ENCODE measurements around the gene MBNL2. TPM values are rescaled to one million over a fixed set of nuclear protein-coding genes. Genes with fewer than 3 reads are reported as not detected.

The MBNL2 gene
- total and polyA plus RNA-seq, 2 experiments from 2014 or later: 27.4 to 97.9 TPM

DNA sequence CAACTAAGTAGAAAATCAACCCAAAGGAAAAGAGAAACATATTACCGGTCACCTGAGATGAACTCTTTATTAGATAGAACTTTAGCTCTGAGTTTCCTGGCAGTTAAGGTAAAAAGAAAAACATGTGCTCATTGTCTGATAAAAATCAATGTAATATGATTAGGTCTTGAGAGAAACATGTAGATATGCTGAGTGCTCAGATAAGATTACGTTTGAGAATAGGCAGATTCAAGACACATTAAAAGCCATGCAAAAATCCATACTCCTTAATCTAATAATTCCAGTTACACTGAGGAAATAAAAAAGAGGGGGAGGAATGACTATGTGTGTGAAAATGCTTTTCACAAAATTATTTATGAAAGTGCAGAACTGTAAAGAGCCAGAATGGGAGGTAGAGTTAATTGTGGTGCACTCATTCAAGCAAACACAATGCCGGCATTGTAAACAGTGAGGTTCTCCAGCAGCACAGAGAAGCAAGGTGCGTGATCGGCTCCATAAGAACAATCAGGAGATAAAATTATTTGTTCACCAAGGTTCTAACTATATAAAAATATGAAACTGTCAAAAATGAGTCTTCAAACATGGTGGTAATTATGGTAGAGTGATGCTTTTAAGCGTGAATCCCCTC is 88.8 kb downstream of the MBNL2 start:
- Histone ChIP-seq H3K4me3 (no peak overlapping the region), H3K27ac (no peak overlapping the region), H3K4me2 (no peak overlapping the region), H3K4me1 (ENCODE audit: insufficient read depth) (peaks cover 28% of the 10 kb centered on the region), H3K9me3 (ENCODE audit: low read depth) (no peaks in the 10 kb centered on the region), H3K27me3 (no peaks in the 10 kb centered on the region), H4K20me1 (ENCODE audit: insufficient read depth, poor library complexity, severe bottlenecking) (no peaks in the 10 kb centered on the region), H3K9me2 (replicated peaks; ENCODE audit: insufficient read depth) (no peaks in the 10 kb centered on the region), H3K79me2 (peaks cover 86% of the 10 kb centered on the region), H2AFZ (no peak overlapping the region), H3K36me3 (replicated peaks; ENCODE audit: insufficient read depth, low read depth) (no peaks in the 10 kb centered on the region)
- TF ChIP-seq EZH2phosphoT487 (IDR thresholded peaks at IDR 0.05; ENCODE audit: low read depth, severe bottlenecking, unreplicated experiment): no peak
- TF ChIP-seq, protein P1, sequence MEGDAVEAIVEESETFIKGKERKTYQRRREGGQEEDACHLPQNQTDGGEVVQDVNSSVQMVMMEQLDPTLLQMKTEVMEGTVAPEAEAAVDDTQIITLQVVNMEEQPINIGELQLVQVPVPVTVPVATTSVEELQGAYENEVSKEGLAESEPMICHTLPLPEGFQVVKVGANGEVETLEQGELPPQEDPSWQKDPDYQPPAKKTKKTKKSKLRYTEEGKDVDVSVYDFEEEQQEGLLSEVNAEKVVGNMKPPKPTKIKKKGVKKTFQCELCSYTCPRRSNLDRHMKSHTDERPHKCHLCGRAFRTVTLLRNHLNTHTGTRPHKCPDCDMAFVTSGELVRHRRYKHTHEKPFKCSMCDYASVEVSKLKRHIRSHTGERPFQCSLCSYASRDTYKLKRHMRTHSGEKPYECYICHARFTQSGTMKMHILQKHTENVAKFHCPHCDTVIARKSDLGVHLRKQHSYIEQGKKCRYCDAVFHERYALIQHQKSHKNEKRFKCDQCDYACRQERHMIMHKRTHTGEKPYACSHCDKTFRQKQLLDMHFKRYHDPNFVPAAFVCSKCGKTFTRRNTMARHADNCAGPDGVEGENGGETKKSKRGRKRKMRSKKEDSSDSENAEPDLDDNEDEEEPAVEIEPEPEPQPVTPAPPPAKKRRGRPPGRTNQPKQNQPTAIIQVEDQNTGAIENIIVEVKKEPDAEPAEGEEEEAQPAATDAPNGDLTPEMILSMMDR (IDR thresholded peaks at IDR 0.05; ENCODE audit: poor library complexity): no peak
- no peak for TF ChIP-seq EZH2 (IDR thresholded peaks at IDR 0.05; ENCODE audit: borderline replicate concordance)
- no peak for DNase-seq (ENCODE audit: low spot score)
- WGBS (ENCODE audit: low lambda C conversion rate, missing lambda C conversion rate): 81% methylated on average over 6 of the region's 6 CpGs

DNA sequence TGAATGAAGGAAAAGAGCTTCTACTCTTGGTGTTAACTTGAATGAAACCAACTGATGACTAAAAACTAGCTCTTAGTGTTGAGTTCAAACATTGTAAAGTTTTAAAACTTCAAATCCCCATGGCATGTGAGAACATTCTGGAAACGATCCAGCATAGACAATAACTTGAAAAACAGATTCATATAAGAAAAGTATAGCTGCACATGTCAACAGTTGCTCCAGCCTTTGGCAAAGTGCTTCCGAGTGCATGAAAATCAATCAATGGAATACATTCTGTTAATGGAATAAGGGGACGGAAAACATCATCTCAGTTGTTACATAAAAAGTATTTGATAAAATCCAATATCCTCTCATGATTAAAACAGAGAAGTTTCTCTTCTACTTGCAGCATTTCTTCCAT is 89.8 kb downstream of the MBNL2 start:
- H3K27ac ChIP-seq: no peak overlapping the region
- no peak overlapping the region for H3K4me2 ChIP-seq
- H3K4me3 ChIP-seq: no peak overlapping the region
- H3K79me2 ChIP-seq: peaks cover 86% of the 10 kb centered on the region
- H3K4me1 ChIP-seq (ENCODE audit: insufficient read depth): peaks cover 20% of the 10 kb centered on the region
- H3K27me3 ChIP-seq: no peaks in the 10 kb centered on the region
- no peak for DNase-seq (ENCODE audit: low spot score)
- H3K9me2 ChIP-seq (replicated peaks; ENCODE audit: insufficient read depth): no peaks in the 10 kb centered on the region
- 92% methylated on average over 3 of the region's 3 CpGs for WGBS (ENCODE audit: low lambda C conversion rate, missing lambda C conversion rate)
- peaks cover under 1% of the 10 kb centered on the region for H4K20me1 ChIP-seq (ENCODE audit: insufficient read depth, poor library complexity, severe bottlenecking)
- no peaks in the 10 kb centered on the region for H3K9me3 ChIP-seq (ENCODE audit: low read depth)
- no peaks in the 10 kb centered on the region for H3K36me3 ChIP-seq (replicated peaks; ENCODE audit: insufficient read depth, low read depth)
- TF ChIP-seq EZH2phosphoT487 (IDR thresholded peaks at IDR 0.05; ENCODE audit: low read depth, severe bottlenecking, unreplicated experiment) (no peak), EZH2 (IDR thresholded peaks at IDR 0.05; ENCODE audit: borderline replicate concordance) (no peak)
- TF ChIP-seq, protein P1 (IDR thresholded peaks at IDR 0.05; ENCODE audit: poor library complexity): no peak
- H2AFZ ChIP-seq: no peak overlapping the region

DNA sequence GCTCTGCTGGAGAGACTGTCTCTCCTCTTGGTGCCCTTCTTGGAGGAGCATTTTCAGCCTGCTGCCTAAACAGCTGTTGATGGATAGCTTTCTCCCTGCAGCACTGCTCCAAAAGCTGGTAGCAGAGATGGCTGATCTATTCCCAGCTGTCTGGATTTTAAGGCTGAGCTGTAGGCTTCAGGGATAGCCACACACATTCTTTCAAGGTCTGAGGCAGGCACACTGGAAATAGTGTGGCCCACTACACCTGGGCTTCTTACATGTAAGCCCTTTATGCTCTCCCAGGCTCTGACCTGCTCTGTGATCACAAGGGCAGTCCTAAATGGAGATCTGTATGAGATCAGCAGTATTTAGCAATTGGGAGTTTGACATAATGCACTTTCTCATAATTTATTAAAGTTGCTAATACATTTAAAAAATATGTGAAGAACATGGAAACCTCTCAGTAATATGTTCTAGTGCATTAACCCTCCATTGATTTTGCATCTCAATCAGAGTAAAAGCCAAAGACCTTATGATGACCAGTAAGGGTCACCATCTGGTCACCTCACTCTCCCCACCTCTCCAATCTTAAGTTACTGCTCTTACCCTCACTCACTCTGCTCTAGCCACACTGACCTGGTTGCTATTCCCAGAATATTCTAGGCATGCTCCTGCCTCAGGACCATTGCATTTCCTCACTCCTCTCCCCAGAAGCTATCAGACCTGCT is 91.6 kb downstream of the MBNL2 start:
- peaks cover 88% of the 10 kb centered on the region for H3K79me2 ChIP-seq
- no peak overlapping the region for H2AFZ ChIP-seq
- H3K4me2 ChIP-seq: no peak overlapping the region
- peaks cover 2% of the 10 kb centered on the region for H3K4me1 ChIP-seq (ENCODE audit: insufficient read depth)
- peaks cover 18% of the 10 kb centered on the region for H4K20me1 ChIP-seq (ENCODE audit: insufficient read depth, poor library complexity, severe bottlenecking)
- H3K4me3 ChIP-seq: no peak overlapping the region
- H3K27me3 ChIP-seq: no peaks in the 10 kb centered on the region
- TF ChIP-seq, protein P1 (IDR thresholded peaks at IDR 0.05; ENCODE audit: poor library complexity): no peak
- no peak for TF ChIP-seq EZH2phosphoT487 (IDR thresholded peaks at IDR 0.05; ENCODE audit: low read depth, severe bottlenecking, unreplicated experiment)
- no peak for TF ChIP-seq EZH2 (IDR thresholded peaks at IDR 0.05; ENCODE audit: borderline replicate concordance)
- no peak for DNase-seq (ENCODE audit: low spot score)
- H3K9me3 ChIP-seq (ENCODE audit: low read depth): no peaks in the 10 kb centered on the region
- H3K36me3 ChIP-seq (replicated peaks; ENCODE audit: insufficient read depth, low read depth): no peaks in the 10 kb centered on the region
- no peaks in the 10 kb centered on the region for H3K9me2 ChIP-seq (replicated peaks; ENCODE audit: insufficient read depth)
- H3K27ac ChIP-seq: no peak overlapping the region
